HG03066 (cell line): ENCODE results near the gene MRPL46.
"Not testable (repeated sequence)": the region's sequence is repeated elsewhere in the genome, so short reads cannot be mapped to it uniquely, and the experiment has no call there.

Experiments
- ATAC-seq: cut with Tn5 transposase; IDR thresholded peaks from one replicate; pipeline ENCODE4 v1.9.1; 2021; ENCODE audit warnings: low read depth; ENCODE audit not compliant: unreplicated experiment

Gene MRPL46

DNA sequence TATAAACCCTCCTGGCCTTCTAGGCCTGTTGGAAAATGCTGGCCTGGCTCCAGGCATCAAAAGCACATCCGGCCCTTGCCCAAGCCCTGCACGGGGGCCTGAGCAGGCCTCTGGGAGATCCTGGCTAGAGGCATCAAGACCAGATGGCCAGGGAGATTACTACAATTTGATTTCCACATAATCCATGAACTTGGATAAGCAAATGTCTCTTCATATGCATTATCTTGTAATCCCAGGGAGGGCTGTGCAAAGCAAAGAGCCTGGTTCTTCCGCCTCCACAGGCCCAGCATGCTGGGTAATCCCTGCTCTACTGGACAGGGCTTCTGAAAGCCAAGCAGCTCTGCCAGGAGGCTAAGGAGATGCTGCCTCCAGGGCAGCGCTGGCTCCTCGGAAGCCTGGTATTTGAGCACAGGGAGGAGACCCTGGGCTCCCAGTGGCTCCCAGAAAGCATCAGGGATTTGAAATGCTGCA lies 18.2 kb downstream of the MRPL46 start:
- no peak for ATAC-seq

DNA sequence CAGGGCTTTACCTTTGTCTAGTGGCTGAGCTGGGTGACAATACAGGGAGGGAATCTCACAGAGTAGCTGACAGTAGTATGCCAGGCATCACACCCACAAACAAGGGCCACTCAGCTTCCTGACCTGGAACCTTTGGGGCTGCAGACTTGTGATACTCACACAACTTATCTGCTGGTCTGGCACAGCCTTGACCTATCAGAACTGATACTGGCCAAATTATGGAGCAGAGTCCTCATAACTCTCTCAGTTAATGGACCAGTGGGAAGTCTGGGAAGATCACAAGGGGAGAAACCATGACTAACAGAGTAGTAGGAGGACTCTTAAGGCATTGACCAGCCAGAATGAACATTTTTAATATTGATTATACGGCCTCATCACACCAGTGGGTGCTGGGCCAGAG lies 19.4 kb downstream of the MRPL46 start:
- no peak for ATAC-seq

DNA sequence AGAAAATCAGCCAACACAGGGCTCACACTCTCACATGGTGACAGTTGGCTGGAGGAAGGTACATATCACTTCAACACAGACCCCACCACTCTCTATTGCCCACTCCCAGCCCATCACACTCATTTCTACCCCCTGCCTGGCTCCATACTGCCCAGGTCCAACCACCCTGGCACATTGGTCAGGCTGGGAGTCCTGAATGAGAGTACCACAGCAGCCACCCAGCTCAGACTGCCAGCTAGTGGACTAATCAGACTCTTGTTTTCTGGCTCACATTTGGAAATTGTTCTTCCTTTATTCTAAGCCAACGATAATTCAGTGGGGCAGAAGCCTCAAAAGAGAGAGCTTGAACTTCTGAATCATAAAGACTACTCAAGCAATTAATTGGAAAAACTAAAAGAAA lies 20.0 kb downstream of the MRPL46 start:
- no peak for ATAC-seq

- ATAC-seq = no peak
These were observed 26.0 kb downstream of the MRPL46 start for GRCh38 chr15:88441076-88441730.

- ATAC-seq = no peak
These were observed 27.2 kb downstream of the MRPL46 start for GRCh38 chr15:88440021-88440420.

DNA sequence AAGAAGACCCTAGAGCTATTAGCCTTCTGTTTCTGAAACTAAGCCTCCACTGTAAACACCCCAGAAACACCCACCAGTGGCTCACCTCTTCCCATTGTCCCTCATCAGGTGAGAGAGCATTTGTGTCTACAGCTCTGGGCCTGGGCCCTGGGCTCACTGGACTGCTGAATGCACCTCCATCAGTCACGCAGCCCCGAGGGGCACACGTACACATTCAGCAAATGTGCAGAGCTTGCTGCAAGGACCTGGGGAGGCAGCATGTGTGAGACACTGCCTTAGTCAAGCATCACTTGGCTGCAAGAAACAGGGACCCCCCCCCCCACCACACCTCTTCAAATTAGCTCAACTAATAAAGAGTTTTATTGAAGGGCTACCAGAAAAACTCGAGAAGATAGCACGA lies 29.0 kb downstream of the MRPL46 start:
- ATAC-seq = no peak

- not testable (repeated sequence) for ATAC-seq
These were observed 33.1 kb downstream of the MRPL46 start for GRCh38 chr15:88434106-88434505.

DNA sequence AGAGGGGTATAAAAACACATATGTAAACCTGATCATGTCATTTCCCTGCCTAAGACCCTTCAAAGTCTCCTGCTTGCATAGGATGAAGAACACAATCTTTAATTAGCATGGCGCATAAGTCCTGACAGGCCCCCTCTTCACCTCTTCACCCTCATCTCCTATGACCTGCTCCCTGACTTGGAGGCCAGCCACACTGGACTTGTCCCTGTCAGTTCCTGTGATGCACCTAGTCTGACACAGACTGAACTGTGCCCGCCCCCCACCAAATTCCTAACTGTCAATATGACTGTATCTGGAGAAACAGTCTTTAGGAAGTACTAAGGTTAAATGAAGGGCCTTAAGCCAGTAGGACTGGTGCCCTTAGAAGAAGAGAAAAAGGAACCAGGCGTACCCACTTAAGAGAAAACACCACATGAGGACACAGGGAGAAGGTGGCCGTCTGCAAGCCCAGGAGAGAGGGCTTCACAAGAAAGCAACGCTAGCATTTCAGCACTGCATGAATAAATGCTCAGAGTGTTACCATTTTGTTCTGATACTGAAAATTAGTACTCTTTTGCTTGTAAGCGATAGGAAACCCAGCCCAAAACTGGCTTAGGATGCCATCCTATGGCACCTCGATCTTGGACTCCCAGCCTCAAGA lies 34.0 kb downstream of the MRPL46 start:
- ATAC-seq = no peak

- ATAC-seq = no peak
These were observed 35.7 kb downstream of the MRPL46 start for GRCh38 chr15:88431441-88431840.

DNA sequence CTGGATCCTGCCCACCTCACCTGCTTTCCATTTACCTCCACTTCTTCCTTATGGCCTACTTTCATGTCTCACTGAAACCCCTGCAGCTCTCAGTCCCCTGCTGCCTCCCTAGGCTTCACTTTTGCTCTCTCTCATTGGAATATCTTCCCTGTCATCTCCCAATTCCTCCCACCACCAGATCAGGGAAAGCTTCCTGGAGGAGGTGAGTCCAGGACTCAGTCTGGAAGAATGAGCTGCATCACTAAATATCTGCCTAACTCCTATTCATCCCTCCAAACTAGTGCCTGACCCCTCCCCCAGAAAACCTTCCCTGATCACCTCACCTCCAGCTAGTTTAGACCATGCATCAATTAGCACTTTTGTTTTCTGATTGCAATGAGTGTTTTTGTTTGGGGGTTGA lies 37.1 kb downstream of the MRPL46 start:
- ATAC-seq = no peak

DNA sequence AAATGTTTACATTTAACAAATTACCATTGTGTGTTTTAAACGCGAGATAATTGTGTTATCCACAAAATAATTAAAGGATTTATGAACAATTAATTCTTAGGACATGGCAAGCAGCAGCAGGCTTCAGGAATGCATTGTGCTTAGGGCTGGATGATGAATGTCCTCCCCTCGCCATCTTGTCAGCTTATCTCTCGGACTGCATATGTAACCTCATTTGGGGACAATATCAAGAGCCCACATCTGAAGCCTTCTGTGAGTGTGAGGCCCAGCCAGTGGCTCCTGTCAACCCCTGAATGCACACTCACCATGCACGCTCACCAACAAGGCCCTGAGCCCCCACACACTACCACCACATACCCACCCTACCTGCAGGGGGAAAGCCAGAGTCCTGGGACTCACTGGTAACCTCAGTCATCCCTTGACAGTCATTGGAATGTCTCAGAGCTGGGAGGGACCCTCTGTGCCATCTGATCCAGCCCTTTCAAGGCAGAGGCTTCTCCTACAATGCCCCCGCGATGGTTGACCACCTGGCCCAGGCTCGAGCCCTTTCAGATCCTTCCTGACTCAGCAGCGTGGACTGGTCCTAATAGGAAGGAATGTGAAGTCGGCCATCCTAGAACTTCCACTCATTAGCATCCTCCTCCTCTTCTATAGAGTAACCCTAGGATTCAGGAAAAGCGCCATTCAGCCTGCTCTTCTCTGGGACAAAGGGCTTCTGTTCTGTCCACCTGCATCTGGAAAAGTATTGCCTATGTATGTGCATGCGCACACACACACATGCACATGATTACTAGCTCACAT lies 38.2 kb downstream of the MRPL46 start:
- no peak for ATAC-seq

- no peak for ATAC-seq
These were observed 39.1 kb downstream of the MRPL46 start for GRCh38 chr15:88428053-88428452.

- ATAC-seq = no peak
These were observed 40.9 kb downstream of the MRPL46 start for GRCh38 chr15:88426304-88426703.

GRCh38 chr15:88423331-88423730 lies 43.9 kb downstream of the MRPL46 start:
- ATAC-seq = no peak

- no peak for ATAC-seq
These were observed 47.4 kb downstream of the MRPL46 start for GRCh38 chr15:88419830-88420229.
